Activated T-cell treated with anti-CD3 and anti-CD28 coated beads, Interleukin-2, amount 50 U/mL, for 1 hour (primary cell): ENCODE results near the gene CHST5.
A peak's percentile ranks its signal among the peaks of the same experiment; 100 is the strongest.
"Not testable (repeated sequence)": the region's sequence is repeated elsewhere in the genome, so short reads cannot be mapped to it uniquely, and the experiment has no call there.

ENCODE experiments used
- DNase-seq: peaks from one replicate; pipeline ENCODE4 v3.0.0-alpha.2; 2020

CHST5 gene

GRCh38 chr16:75502916-75503605 is 32.8 kb downstream of the CHST5 start:
- DNase-seq: no peak

GRCh38 chr16:75501820-75502219 is 34.1 kb downstream of the CHST5 start:
- DNase-seq: not testable (repeated sequence)

- no peak for DNase-seq
These were observed 34.5 kb downstream of the CHST5 start for GRCh38 chr16:75501359-75501758.

- DNase-seq: not testable (repeated sequence)
These were observed 37.1 kb downstream of the CHST5 start for GRCh38 chr16:75498605-75499322.

- no peak for DNase-seq
These were observed 38.4 kb downstream of the CHST5 start for GRCh38 chr16:75497558-75497957.

- DNase-seq: peak; percentile 25
These were observed 40.7 kb downstream of the CHST5 start, which contains the start of gene CHST6 for GRCh38 chr16:75495076-75495674. TSS of gene CHST6 (minus strand) at chr16:75495441. CDS start at chr16:75479828, 15,613 bp downstream.

- no peak for DNase-seq
These were observed 41.2 kb downstream of the CHST5 start for GRCh38 chr16:75494661-75495075.

GRCh38 chr16:75494184-75494583 is 41.7 kb downstream of the CHST5 start:
- DNase-seq: no peak

GRCh38 chr16:75491876-75492275 is 44.0 kb downstream of the CHST5 start:
- DNase-seq: no peak

GRCh38 chr16:75488322-75488721 is 47.6 kb downstream of the CHST5 start:
- DNase-seq: no peak

- DNase-seq: no peak
These were observed 49.1 kb downstream of the CHST5 start for GRCh38 chr16:75486676-75487313.

GRCh38 chr16:75486014-75486675 is 49.8 kb downstream of the CHST5 start:
- no peak for DNase-seq

- no peak for DNase-seq
These were observed 50.5 kb downstream of the CHST5 start for GRCh38 chr16:75485230-75486013.

- no peak for DNase-seq
These were observed 52.7 kb downstream of the CHST5 start for GRCh38 chr16:75483222-75483621.

- no peak for DNase-seq
These were observed 53.3 kb downstream of the CHST5 start for GRCh38 chr16:75482434-75483205.

- DNase-seq: no peak
These were observed 54.4 kb downstream of the CHST5 start for GRCh38 chr16:75481475-75481874.

- no peak for DNase-seq
These were observed 56.4 kb downstream of the CHST5 start for GRCh38 chr16:75479421-75479990.
